Right renal pelvis (tissue), 4 donors: Measurements from ENCODE around the gene EIF4G3. TPM values are rescaled to one million over a fixed set of nuclear protein-coding genes. Genes with fewer than 3 reads are reported as not detected.
A peak's percentile ranks its signal among the peaks of the same experiment; 100 is the strongest.

Source experiments
- DNase-seq, 4 donors: peaks; one replicate each; pipeline ENCODE4 v3.0.0-alpha.2; 2013; ENCODE audit warnings: low read depth in 4 of 4, low spot score in 3 of 4, missing footprints in 1 of 4
- polyA plus RNA-seq, 4 donors: library from polyadenylated mRNA; unstranded; fragments of 120-200 nt; gene quantifications; one replicate each; pipeline ENCODE4 v1.2.1, GENCODE V29; 2013; ENCODE audit not compliant: insufficient read length in 4 of 4

Gene EIF4G3
- polyA plus RNA-seq, 4 donors: 64.4 to 76.1 (median 72.2) TPM

- DNase-seq: peak; percentile 92 to 95 (median 94)
These were observed 390.3 kb downstream of the EIF4G3 start for GRCh38 chr1:20786253-20787028.

- no peak for DNase-seq
These were observed 390.8 kb downstream of the EIF4G3 start for GRCh38 chr1:20785907-20786252.

DNA sequence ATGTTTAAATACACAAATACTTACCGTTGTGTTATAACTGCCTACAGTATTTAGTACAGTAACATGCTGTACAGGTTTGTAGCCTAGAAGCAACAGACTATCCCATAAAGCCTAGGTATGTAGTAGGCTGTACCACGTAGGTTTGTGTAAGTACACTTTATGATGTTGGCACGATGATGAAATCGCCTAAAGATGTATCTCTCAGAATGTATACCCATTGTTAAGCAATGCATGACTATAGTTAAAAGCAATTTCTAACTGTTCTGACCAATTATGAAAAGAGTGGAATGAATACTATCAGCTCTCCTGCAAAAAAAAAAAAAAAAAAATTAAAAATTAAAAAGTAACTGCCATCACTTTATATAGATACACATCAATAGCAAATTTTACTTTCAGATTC is 401.0 kb downstream of the EIF4G3 start:
- no peak for DNase-seq

- DNase-seq: no peak
These were observed 404.9 kb downstream of the EIF4G3 start for GRCh38 chr1:20771780-20772179.

DNA sequence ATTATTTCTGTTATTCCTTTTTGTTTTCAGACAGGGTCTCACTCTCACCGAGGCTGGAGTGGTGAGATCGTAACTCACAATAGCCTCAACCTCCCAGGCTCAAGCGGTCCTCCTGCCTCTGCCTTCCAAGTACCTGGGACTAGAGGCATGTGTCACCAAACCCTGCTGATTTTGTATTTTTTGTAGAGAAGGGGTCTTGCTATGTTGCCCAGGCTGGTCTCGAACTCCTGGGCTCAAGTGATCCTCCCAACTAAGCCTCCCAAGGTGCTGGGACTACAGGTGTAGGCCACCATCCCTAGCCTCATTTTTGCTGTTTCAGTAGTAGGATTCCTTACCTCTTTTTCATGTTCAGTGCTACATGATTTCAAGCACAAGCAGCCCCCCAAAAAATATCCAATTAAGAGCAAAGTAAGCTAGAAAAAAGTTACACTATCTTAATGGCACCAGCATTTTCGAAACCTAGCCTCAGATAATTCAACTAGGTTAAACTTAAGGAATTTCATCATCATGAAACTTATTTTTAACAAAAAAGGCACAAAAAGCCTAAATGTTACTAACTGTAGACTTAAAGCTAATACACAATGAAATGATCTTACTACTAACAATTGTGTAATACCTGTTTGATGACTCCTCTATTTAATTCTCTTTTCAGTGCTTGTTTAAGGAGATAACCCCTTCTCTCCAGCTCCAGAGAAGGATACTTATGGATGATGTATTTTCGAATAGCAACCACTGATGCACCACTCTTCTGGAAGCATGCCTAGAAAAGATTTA is 406.2 kb downstream of the EIF4G3 start:
- no peak for DNase-seq

- DNase-seq: no peak
These were observed 409.4 kb downstream of the EIF4G3 start for GRCh38 chr1:20767271-20767670.

DNA sequence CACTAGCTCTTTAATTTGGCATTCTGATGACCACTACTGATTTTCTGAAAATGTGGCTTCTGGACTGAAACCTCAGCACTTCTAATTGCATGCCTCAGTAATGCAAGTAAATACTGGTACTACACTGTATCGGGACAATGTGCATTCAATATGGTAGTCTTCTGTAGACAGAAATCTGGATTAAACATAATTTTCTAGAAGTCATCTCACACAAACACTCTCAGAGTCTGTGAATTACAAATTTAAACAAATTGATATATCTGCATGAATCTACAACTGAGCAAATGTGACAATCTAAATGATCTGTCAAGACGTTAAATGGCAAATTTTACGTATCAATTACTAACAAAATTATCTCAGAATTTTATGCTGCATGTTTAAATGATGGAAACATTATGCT is 413.3 kb downstream of the EIF4G3 start:
- DNase-seq: no peak

DNA sequence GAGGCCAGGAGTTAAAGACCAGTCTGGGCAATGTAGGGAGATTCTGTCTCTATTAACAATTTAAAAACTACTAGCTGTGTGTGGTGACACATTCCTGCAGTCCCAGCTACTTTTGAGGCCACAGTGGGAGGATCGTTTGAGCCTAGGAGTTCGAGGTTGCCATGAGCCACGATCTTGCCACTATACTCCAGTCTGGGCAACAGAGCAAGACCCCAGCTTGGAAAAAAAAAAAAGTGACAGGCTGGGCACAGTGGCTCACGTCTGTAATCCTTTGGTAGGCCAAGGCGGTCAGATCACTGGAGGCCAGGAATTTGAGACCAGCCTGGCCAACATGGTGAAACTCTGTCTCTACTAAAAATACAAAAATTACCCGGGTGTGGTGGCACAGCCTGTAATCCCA is 416.4 kb downstream of the EIF4G3 start:
- DNase-seq: no peak

Other genes with a start within 250 kb of the EIF4G3 start
- gene ECE1, start 113.6 kb upstream of the EIF4G3 start, polyA plus RNA-seq: 10 to 100 TPM; 45.5 to 51.3 (median 48.6) TPM